B cell (primary cell): Measurements from ENCODE around the gene SLC40A1. TPM values are rescaled to one million over a fixed set of nuclear protein-coding genes. Genes with fewer than 3 reads are reported as not detected.

ENCODE experiments used
- ATAC-seq: fragments of 200-7000 bp; cut with Tn5 transposase; one replicate; pipeline ENCODE4 v1.10.0; 2021; ENCODE audit warnings: low read depth, mild to moderate bottlenecking, moderate number of reproducible peaks, moderate library complexity
- CTCF ChIA-PET: fragments of 350-600 bp; sonication (Branson Sonifier 250); formaldehyde crosslinking; loops from one replicate; lab custom pipeline; 2021; ENCODE audit warnings: antibody characterized with exemption, inconsistent platforms; lab: Charles Lee
- POLR2A ChIA-PET: fragments of 350-600 bp; sonication (Branson Sonifier 250); formaldehyde crosslinking; loops from one replicate; lab custom pipeline; 2021; ENCODE audit warnings: antibody characterized with exemption; lab: Charles Lee
- DNase-seq: peaks from one replicate; pipeline ENCODE4 v3.0.0; 2013
- H2AFZ ChIP-seq: 2 replicates; pipeline ENCODE4 v1.6.1; 2012; ENCODE audit warnings: mild to moderate bottlenecking, low read depth, low read length; ENCODE audit not compliant: insufficient read depth, poor library complexity, severe bottlenecking
- H3K27ac ChIP-seq, 2 donors: 1 replicate in 1 of 2; 2 replicates in 1 of 2; pipeline ENCODE4 v1.5.1; 2012 to 2013; ENCODE audit warnings: low read length in 2 of 2, mild to moderate bottlenecking in 2 of 2, moderate library complexity in 1 of 2
- H3K27me3 ChIP-seq, 4 experiments: fragments of 200-600 bp in 1 of 4; sonication (generic) in 1 of 4; replicated peaks in 1 of 4; 1 replicate in 2 of 4; 2 replicates in 2 of 4; pipeline versions ENCODE4 v1.6.1 to v1.7.0; 2013 to 2016; ENCODE audit warnings: low read length in 3 of 4, mild to moderate bottlenecking in 2 of 4, mixed read lengths in 1 of 4, moderate library complexity in 1 of 4; ENCODE audit not compliant: insufficient read depth in 4 of 4, control insufficient read depth in 3 of 4; ENCODE audit errors: control extremely low read depth in 1 of 4
- H3K36me3 ChIP-seq, 2 experiments: replicated peaks in 1 of 2; 1 replicate in 1 of 2; 2 replicates in 1 of 2; pipeline versions ENCODE4 v1.6.1 to v1.7.1; 2013; ENCODE audit warnings: low read length in 1 of 2; ENCODE audit not compliant: insufficient read depth in 2 of 2, control insufficient read depth in 1 of 2; ENCODE audit errors: control extremely low read depth in 1 of 2, extremely low read depth in 1 of 2
- H3K4me1 ChIP-seq, 2 donors: fragments of 200-600 bp in 1 of 2; sonication (generic) in 1 of 2; 1 replicate in 1 of 2; 2 replicates in 1 of 2; pipeline versions ENCODE4 v1.5.1 to v1.6.1; 2013 to 2017; ENCODE audit warnings: low read length in 2 of 2; ENCODE audit not compliant: control insufficient read depth in 2 of 2, insufficient read depth in 2 of 2
- H3K4me2 ChIP-seq: replicated peaks from 2 replicates; pipeline ENCODE3; 2012; ENCODE audit warnings: mild to moderate bottlenecking, low read depth, low read length; ENCODE audit not compliant: poor library complexity, severe bottlenecking
- H3K4me3 ChIP-seq, 5 experiments: fragments of 200-600 bp in 1 of 5; sonication (generic) in 1 of 5; 1 replicate in 3 of 5; 2 replicates in 2 of 5; pipeline versions ENCODE4 v1.5.1 to v1.7.0; 2011 to 2016; ENCODE audit warnings: low read length in 4 of 5, mild to moderate bottlenecking in 4 of 5, low read depth in 2 of 5, control low read depth in 1 of 5, moderate library complexity in 1 of 5; ENCODE audit not compliant: insufficient read depth in 1 of 5; ENCODE audit errors: control extremely low read depth in 1 of 5, extremely low read depth in 1 of 5
- H3K79me2 ChIP-seq: fragments of 200-600 bp; sonication (generic); one replicate; pipeline ENCODE4 v1.6.0; 2016; ENCODE audit warnings: low read length; ENCODE audit not compliant: control insufficient read depth, insufficient read depth
- H3K9ac ChIP-seq: fragments of 200-600 bp; sonication (generic); 2 replicates; pipeline ENCODE4 v1.6.1; 2017; ENCODE audit warnings: mild to moderate bottlenecking, low read length, moderate library complexity
- H3K9me3 ChIP-seq, 3 donors: one replicate each; pipeline versions ENCODE4 v1.6.1 to v1.7.1; 2013; ENCODE audit warnings: low read length in 2 of 3; ENCODE audit not compliant: control insufficient read depth in 2 of 3, insufficient read depth in 1 of 3; ENCODE audit errors: control extremely low read depth in 1 of 3
- H4K20me1 ChIP-seq: 2 replicates; pipeline ENCODE4 v1.6.0; 2012; ENCODE audit warnings: mild to moderate bottlenecking, low read length; ENCODE audit not compliant: insufficient read depth, control insufficient read depth, poor library complexity, severe bottlenecking
- H3K27ac Mint-ChIP-seq: one replicate; pipeline ENCODE4 v1.8.0; 2021; ENCODE audit warnings: mixed read lengths
- H3K27me3 Mint-ChIP-seq: one replicate; pipeline ENCODE4 v1.8.0; 2021; ENCODE audit warnings: mixed read lengths
- H3K4me1 Mint-ChIP-seq: one replicate; pipeline ENCODE4 v1.8.0; 2021; ENCODE audit warnings: mixed read lengths
- H3K4me3 Mint-ChIP-seq: one replicate; pipeline ENCODE4 v1.8.0; 2021; ENCODE audit warnings: mixed read lengths
- H3K9me3 Mint-ChIP-seq: one replicate; pipeline ENCODE4 v1.8.0; 2022; ENCODE audit warnings: mixed read lengths; ENCODE audit not compliant: insufficient read depth
- EZH2 ChIP-seq: IDR thresholded peaks from 2 replicates; pipeline ENCODE4 v1.6.1; 2012; ENCODE audit warnings: borderline replicate concordance, low read depth, mild to moderate bottlenecking, moderate library complexity, low read length; ENCODE audit not compliant: insufficient read depth, poor library complexity, severe bottlenecking
- WGBS: methylation state at CpG from one replicate; pipeline ENCODE4 v1.1.5; 2013; ENCODE audit warnings: missing lambda C conversion rate; ENCODE audit not compliant: insufficient coverage; 5-methylcytosine and 5-hydroxymethylcytosine counted together
- intact Hi-C: fragments of 100-400 bp; cut with micrococcal nuclease; formaldehyde crosslinking; loops from one replicate; pipeline ENCODE4 v1.10.0; 2022
- polyA plus RNA-seq: library from polyadenylated mRNA; depleted of rRNA; stranded (reverse); fragments of >200 nt; gene quantifications from 2 replicates; pipeline ENCODE4 v1.2.3, GENCODE V29; 2012
- total RNA-seq, 2 donors: library from RNA; stranded (reverse); fragments of 120-200 nt in 1 of 2; gene quantifications; 1 replicate in 1 of 2; 2 replicates in 1 of 2; pipeline versions ENCODE4 v1.2.3 to v1.2.4, GENCODE V29; 2013 to 2022
- TF ChIP-seq, protein P1 (sequence below): fragments of 200-600 bp; IDR thresholded peaks from one replicate; pipeline ENCODE4 v1.8.0; 2022; ENCODE audit warnings: antibody characterized with exemption, mild to moderate bottlenecking

SLC40A1 gene
- total and polyA plus RNA-seq, 2 donors (not counting 1 experiment from before 2014, with no cell fraction given), result 0.07 to 0.39 TPM

GRCh38 chr2:189623049-189623448 lies 42.5 kb upstream of the SLC40A1 start:
- Histone ChIP-seq H3K9ac (no peak overlapping the region), H3K79me2 (no peaks in the 10 kb centered on the region), H3K27ac (no peak overlapping the region), H3K4me3 (no peak overlapping the region), H4K20me1 (no peaks in the 10 kb centered on the region), H3K36me3 (no peaks in the 10 kb centered on the region), H3K4me2 (no peak overlapping the region), H3K27me3 (no peaks in the 10 kb centered on the region), H3K9me3 (no peaks in the 10 kb centered on the region), H2AFZ (no peak overlapping the region), H3K4me1 (no peaks in the 10 kb centered on the region)
- Mint-ChIP-seq H3K27me3 (peaks cover 15% of the 10 kb centered on the region), H3K4me1 (no peaks in the 10 kb centered on the region), H3K4me3 (no peak overlapping the region), H3K9me3 (no peaks in the 10 kb centered on the region), H3K27ac (no peak overlapping the region)
- ATAC-seq (no peak), DNase-seq (no peak)
- ChIA-PET POLR2A (no interaction called here), CTCF (no interaction called here)
- no peak for TF ChIP-seq EZH2
- intact Hi-C loops, result no loop called here
- no CpG with 5 or more reads among the region's 1 CpG for WGBS

- ChIA-PET POLR2A (no interaction called here), CTCF (no interaction called here)
- Mint-ChIP-seq H3K4me3 (no peak overlapping the region), H3K27me3 (peaks cover 15% of the 10 kb centered on the region), H3K27ac (no peak overlapping the region), H3K9me3 (no peaks in the 10 kb centered on the region), H3K4me1 (no peaks in the 10 kb centered on the region)
- Histone ChIP-seq H3K9ac (no peak overlapping the region), H4K20me1 (no peaks in the 10 kb centered on the region), H3K4me2 (no peak overlapping the region), H3K4me1 (no peaks in the 10 kb centered on the region), H3K27ac (no peak overlapping the region), H2AFZ (no peak overlapping the region), H3K27me3 (no peaks in the 10 kb centered on the region), H3K36me3 (no peaks in the 10 kb centered on the region), H3K9me3 (no peaks in the 10 kb centered on the region), H3K4me3 (no peak overlapping the region), H3K79me2 (no peaks in the 10 kb centered on the region)
- no peak for TF ChIP-seq EZH2
- TF ChIP-seq, protein P1, sequence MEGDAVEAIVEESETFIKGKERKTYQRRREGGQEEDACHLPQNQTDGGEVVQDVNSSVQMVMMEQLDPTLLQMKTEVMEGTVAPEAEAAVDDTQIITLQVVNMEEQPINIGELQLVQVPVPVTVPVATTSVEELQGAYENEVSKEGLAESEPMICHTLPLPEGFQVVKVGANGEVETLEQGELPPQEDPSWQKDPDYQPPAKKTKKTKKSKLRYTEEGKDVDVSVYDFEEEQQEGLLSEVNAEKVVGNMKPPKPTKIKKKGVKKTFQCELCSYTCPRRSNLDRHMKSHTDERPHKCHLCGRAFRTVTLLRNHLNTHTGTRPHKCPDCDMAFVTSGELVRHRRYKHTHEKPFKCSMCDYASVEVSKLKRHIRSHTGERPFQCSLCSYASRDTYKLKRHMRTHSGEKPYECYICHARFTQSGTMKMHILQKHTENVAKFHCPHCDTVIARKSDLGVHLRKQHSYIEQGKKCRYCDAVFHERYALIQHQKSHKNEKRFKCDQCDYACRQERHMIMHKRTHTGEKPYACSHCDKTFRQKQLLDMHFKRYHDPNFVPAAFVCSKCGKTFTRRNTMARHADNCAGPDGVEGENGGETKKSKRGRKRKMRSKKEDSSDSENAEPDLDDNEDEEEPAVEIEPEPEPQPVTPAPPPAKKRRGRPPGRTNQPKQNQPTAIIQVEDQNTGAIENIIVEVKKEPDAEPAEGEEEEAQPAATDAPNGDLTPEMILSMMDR, result no peak
- intact Hi-C loops, result no loop called here
- DNase-seq (no peak), ATAC-seq (no peak)
Observed at GRCh38 chr2:189621781-189622180, 41.2 kb upstream of the SLC40A1 start.
